ENCODE results near the gene IQUB. TPM values are rescaled to one million over a fixed set of nuclear protein-coding genes. Genes with fewer than 3 reads are reported as not detected.

The IQUB gene
- total RNA-seq (10 to 100 TPM in 1 of 7 donors, 1 to 10 TPM in 3, under 1 TPM in 3; 0.35 to 11.3 (median 1.2) TPM), polyA plus RNA-seq (under 1 TPM; 0.39 to 0.70 TPM)
- long read RNA-seq, donor 1: 0 reads
- long read RNA-seq, donor 2, partial matches to known transcripts: 0 of 1 reads
- long read RNA-seq, donor 2, other reads (novel, unspliced or antisense): 0 of 1 reads
- long read RNA-seq, donor 3: 0 reads

DNA sequence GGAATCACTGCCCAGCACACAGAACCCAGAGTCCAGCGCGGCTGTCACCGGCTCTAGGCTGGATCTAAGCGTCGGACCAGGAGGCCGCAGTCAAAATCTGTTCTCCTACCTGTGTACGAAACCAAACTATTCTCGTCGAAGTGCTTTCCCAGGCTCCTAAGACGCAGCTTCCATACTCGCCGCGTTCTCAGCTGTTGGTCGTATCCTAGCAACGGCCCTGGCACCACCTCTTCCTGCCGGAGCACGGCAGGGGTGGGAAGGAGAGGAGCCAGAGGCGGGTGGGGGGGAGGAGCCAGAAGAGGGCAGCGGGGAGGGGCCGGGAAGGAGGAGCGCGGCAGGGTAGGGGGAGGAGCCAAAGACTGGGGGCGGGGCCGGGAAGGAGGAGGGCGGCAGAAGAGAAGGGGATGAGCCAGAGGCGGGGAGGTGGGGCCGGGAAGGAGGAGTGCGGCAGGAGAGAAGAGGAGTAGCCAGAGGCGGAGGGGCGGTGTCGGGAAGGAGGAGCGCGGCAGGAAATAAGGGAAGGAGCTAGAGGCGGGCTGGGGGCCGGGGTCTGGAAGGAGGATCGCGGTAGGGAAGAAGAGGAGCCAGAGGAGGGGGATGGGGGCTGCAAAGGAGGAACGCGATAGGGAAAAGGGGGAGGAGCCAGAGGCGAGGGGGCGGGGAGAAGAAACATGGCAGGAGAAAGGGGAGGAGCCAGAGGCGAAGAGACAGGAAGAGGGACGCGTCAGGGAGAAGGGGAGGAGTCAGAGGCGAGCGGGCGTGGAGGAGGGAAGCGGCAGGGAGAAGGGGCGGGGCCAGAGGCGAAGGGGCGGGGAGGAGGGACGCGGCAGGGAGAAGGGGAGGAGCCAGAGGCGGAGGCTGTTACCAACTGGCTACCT lies at the start of gene IQUB:
Gene IQUB (minus strand): TSS at position 213 of the 878 bp plus-strand sequence. CDS start 22,255 bp downstream, outside the sequence.
- DNase-seq: peak; percentile 98 to 100 (median 99)
- Histone ChIP-seq H3K4me3 (peak within 1 kb of the TSS; percentile 68), H3K4me1 (ENCODE audit: insufficient read depth) (peaks cover 4% of the 10 kb centered on the region), H3K36me3 (no peaks in the 10 kb centered on the region), H3K27ac (peak within 1 kb of the TSS in 1 of 2 donors; percentile 87), H3K27me3 (no peaks in the 10 kb centered on the region), H3K9me3 (no peaks in the 10 kb centered on the region)
- TF ChIP-seq EP300 (IDR thresholded peaks at IDR 0.05): no peak
- TF ChIP-seq POLR2A (IDR thresholded peaks at IDR 0.05): peak; percentile 61
- TF ChIP-seq, protein P1, sequence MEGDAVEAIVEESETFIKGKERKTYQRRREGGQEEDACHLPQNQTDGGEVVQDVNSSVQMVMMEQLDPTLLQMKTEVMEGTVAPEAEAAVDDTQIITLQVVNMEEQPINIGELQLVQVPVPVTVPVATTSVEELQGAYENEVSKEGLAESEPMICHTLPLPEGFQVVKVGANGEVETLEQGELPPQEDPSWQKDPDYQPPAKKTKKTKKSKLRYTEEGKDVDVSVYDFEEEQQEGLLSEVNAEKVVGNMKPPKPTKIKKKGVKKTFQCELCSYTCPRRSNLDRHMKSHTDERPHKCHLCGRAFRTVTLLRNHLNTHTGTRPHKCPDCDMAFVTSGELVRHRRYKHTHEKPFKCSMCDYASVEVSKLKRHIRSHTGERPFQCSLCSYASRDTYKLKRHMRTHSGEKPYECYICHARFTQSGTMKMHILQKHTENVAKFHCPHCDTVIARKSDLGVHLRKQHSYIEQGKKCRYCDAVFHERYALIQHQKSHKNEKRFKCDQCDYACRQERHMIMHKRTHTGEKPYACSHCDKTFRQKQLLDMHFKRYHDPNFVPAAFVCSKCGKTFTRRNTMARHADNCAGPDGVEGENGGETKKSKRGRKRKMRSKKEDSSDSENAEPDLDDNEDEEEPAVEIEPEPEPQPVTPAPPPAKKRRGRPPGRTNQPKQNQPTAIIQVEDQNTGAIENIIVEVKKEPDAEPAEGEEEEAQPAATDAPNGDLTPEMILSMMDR (IDR thresholded peaks at IDR 0.05): no peak
- intact Hi-C loops (cut with DNase I): no loop called here
- WGBS, 3 donors: 0 to 1% (median 1%) methylated on average over 50 to 54 of the region's 54 CpGs

GRCh38 chr7:123583821-123584220 lies 49.4 kb upstream of the IQUB start:
- intact Hi-C loops (cut with DNase I): loop anchor here in 1 of 4 donors (5.0 kb wide), 1 partner anchor 288 kb away; no protein-coding TSS in a partner anchor
- WGBS, 3 donors: 88 to 92% (median 91%) methylated on average over 4 of the region's 4 CpGs
- H3K27ac ChIP-seq: no peak overlapping the region

GRCh38 chr7:123581162-123581459 lies 46.7 kb upstream of the IQUB start:
- 8 to 14% (median 11%) methylated on average over 2 of the region's 2 CpGs for WGBS, 3 donors
- no peak overlapping the region for H3K4me3 ChIP-seq
- no peak for DNase-seq
- H3K9me3 ChIP-seq: no peaks in the 10 kb centered on the region
- intact Hi-C loops (cut with DNase I): loop anchor here in 1 of 4 donors (5.0 kb wide), 1 partner anchor 291 kb away; no protein-coding TSS in a partner anchor
- no peak overlapping the region for H3K27ac ChIP-seq
- no peaks in the 10 kb centered on the region for H3K36me3 ChIP-seq
- no peaks in the 10 kb centered on the region for H3K4me1 ChIP-seq (ENCODE audit: insufficient read depth)
- H3K27me3 ChIP-seq: no peaks in the 10 kb centered on the region
- TF ChIP-seq, protein P1 (IDR thresholded peaks at IDR 0.05): no peak
- TF ChIP-seq POLR2A (IDR thresholded peaks at IDR 0.05): no peak
- no peak for TF ChIP-seq EP300 (IDR thresholded peaks at IDR 0.05)

More at GRCh38 chr7:123583821-123584220, 49.4 kb upstream of the IQUB start:
- Histone ChIP-seq H3K27me3 (no peaks in the 10 kb centered on the region), H3K9me3 (no peaks in the 10 kb centered on the region), H3K36me3 (no peaks in the 10 kb centered on the region), H3K4me1 (ENCODE audit: insufficient read depth) (no peaks in the 10 kb centered on the region), H3K4me3 (no peak overlapping the region)
- no peak for DNase-seq
- TF ChIP-seq EP300 (IDR thresholded peaks at IDR 0.05): no peak

- 23 to 34% (median 25%) methylated on average over 8 of the region's 8 CpGs for WGBS, 3 donors
- H3K9me3 ChIP-seq: no peaks in the 10 kb centered on the region
- DNase-seq: peak in 1 of 5 donors; percentile 27
- no peaks in the 10 kb centered on the region for H3K27me3 ChIP-seq
- H3K36me3 ChIP-seq: no peaks in the 10 kb centered on the region
- intact Hi-C loops (cut with DNase I): loop anchor here in 1 of 4 donors (5.0 kb wide), 1 partner anchor 292 kb away; no protein-coding TSS in a partner anchor
- H3K4me3 ChIP-seq: no peak overlapping the region
- TF ChIP-seq, protein P1 (IDR thresholded peaks at IDR 0.05): peak in 2 of 3 donors; percentile 30 to 50
- TF ChIP-seq POLR2A (IDR thresholded peaks at IDR 0.05): no peak
- H3K4me1 ChIP-seq (ENCODE audit: insufficient read depth): no peaks in the 10 kb centered on the region
- no peak overlapping the region for H3K27ac ChIP-seq
These were observed 46.2 kb upstream of the IQUB start for GRCh38 chr7:123580406-123581161.

All from ovary (tissue), 10 donors.